Keratinocyte (primary cell): ENCODE data around the gene NALCN. TPM values are rescaled to one million over a fixed set of nuclear protein-coding genes. Genes with fewer than 3 reads are reported as not detected.

Source experiments
- DNase-seq: peaks from one replicate; pipeline ENCODE4 v3.0.0-alpha.2; 2011; ENCODE audit warnings: low read depth, missing footprints, low spot score
- FAIRE-seq: peaks from 2 replicates; lab custom pipeline; 2011; peaks lifted over from hg19 to GRCh38; lab: Jason Lieb, UNC
- H2AFZ ChIP-seq: 2 replicates; pipeline ENCODE4 v1.6.0; 2012; ENCODE audit warnings: low read length, control low read depth, inconsistent platforms; ENCODE audit not compliant: control insufficient read depth
- H3K27ac ChIP-seq: 2 replicates; pipeline ENCODE4 v1.5.1; 2011; ENCODE audit warnings: low read length; ENCODE audit not compliant: control insufficient read depth, insufficient read depth
- H3K27me3 ChIP-seq: 3 replicates; pipeline ENCODE4 v1.6.0; 2011; ENCODE audit warnings: low read length; ENCODE audit not compliant: control insufficient read depth, insufficient read depth; ENCODE audit errors: extremely low read depth
- H3K36me3 ChIP-seq, 2 experiments: 2 replicates in 1 of 2; 3 replicates in 1 of 2; pipeline ENCODE4 v1.5.1; 2011; ENCODE audit warnings: low read length in 2 of 2, mild to moderate bottlenecking in 1 of 2; ENCODE audit not compliant: control insufficient read depth in 2 of 2, insufficient read depth in 2 of 2; ENCODE audit errors: extremely low read depth in 1 of 2
- H3K4me1 ChIP-seq: 3 replicates; pipeline ENCODE4 v1.5.1; 2011; ENCODE audit warnings: low read length; ENCODE audit not compliant: control insufficient read depth, insufficient read depth; ENCODE audit errors: extremely low read depth
- H3K4me2 ChIP-seq: 3 replicates; pipeline ENCODE4 v1.6.0; 2011; ENCODE audit warnings: low read depth, low read length; ENCODE audit not compliant: control insufficient read depth, insufficient read depth; ENCODE audit errors: extremely low read depth
- H3K4me3 ChIP-seq, 3 experiments: fragments of 200-600 bp in 1 of 3; sonication (generic) in 1 of 3; 2 replicates in 2 of 3; 3 replicates in 1 of 3; pipeline ENCODE4 v1.5.1; 2011 to 2016; ENCODE audit warnings: low read length in 3 of 3, mild to moderate bottlenecking in 3 of 3, control low read depth in 2 of 3, inconsistent platforms in 1 of 3, low read depth in 1 of 3, mixed read lengths in 1 of 3, mixed run types in 1 of 3, moderate library complexity in 1 of 3; ENCODE audit not compliant: control insufficient read depth in 2 of 3, insufficient read depth in 2 of 3; ENCODE audit errors: extremely low read depth in 1 of 3
- H3K79me2 ChIP-seq: 2 replicates; pipeline ENCODE4 v1.6.0; 2012; ENCODE audit warnings: low read length; ENCODE audit not compliant: control insufficient read depth, insufficient read depth
- H3K9ac ChIP-seq: 3 replicates; pipeline ENCODE4 v1.6.0; 2011; ENCODE audit warnings: low read length; ENCODE audit not compliant: control insufficient read depth, insufficient read depth; ENCODE audit errors: extremely low read depth
- H3K9me1 ChIP-seq: 3 replicates; pipeline ENCODE4 v1.6.0; 2011; ENCODE audit warnings: low read length; ENCODE audit not compliant: control insufficient read depth, insufficient read depth; ENCODE audit errors: extremely low read depth
- H3K9me3 ChIP-seq: 2 replicates; pipeline ENCODE4 v1.5.1; 2012; ENCODE audit warnings: low read depth, low read length; ENCODE audit not compliant: control insufficient read depth
- H4K20me1 ChIP-seq: 3 replicates; pipeline ENCODE4 v1.6.0; 2011; ENCODE audit warnings: low read length; ENCODE audit not compliant: control insufficient read depth, insufficient read depth; ENCODE audit errors: extremely low read depth
- CTCF ChIP-seq, 3 experiments: IDR thresholded peaks in 1 of 3; conservative IDR thresholded peaks in 1 of 3; optimal IDR thresholded peaks in 1 of 3; 2 replicates in 2 of 3; 3 replicates in 1 of 3; pipeline versions ENCODE3 to v1.5.1; 2011; ENCODE audit warnings: low read length in 3 of 3, mild to moderate bottlenecking in 3 of 3, moderate library complexity in 2 of 3, control low read depth in 1 of 3, inconsistent platforms in 1 of 3; ENCODE audit not compliant: insufficient read depth in 2 of 3; ENCODE audit errors: extremely low read depth in 1 of 3
- EZH2 ChIP-seq: IDR thresholded peaks from one replicate; pipeline ENCODE4 v1.6.1; 2012; ENCODE audit warnings: inconsistent platforms, mild to moderate bottlenecking, low read length, moderate library complexity
- dilution Hi-C: fragments of 300-500 bp; cut with MboI; formaldehyde crosslinking; loops from one replicate; pipeline ENCODE4 v1.7.0; 2020; ENCODE audit warnings: low sequenced_read_pairs; ENCODE audit not compliant: extremely low pct_ligation_motif_present
- polyA plus RNA-seq, 5 experiments: library from polyadenylated mRNA; depleted of rRNA in 3 of 5; stranded (reverse) in 3 of 5; stranded (forward) in 1 of 5; unstranded in 1 of 5; fragments of >200 nt; gene quantifications; 1 replicate in 1 of 5; 2 replicates in 3 of 5; 3 replicates in 1 of 5; pipeline versions ENCODE4 v1.2.1 to v1.2.3, GENCODE V29; 2011 to 2012; ENCODE audit warnings: missing spikeins in 2 of 5, low read depth in 1 of 5, low replicate concordance in 1 of 5

NALCN gene
- polyA plus RNA-seq, 1 donor (not counting 4 experiments of a cell fraction or from before 2014, with no cell fraction given) = 0.16 TPM

GRCh38 chr13:101424381-101425155, 8.3 kb upstream of the NALCN start:
- H3K4me1 ChIP-seq = no peaks in the 10 kb centered on the region
- H3K27me3 ChIP-seq = no peaks in the 10 kb centered on the region
- H3K4me3 ChIP-seq = no peak overlapping the region
- H3K36me3 ChIP-seq = no peaks in the 10 kb centered on the region
- H3K9me1 ChIP-seq = no peaks in the 10 kb centered on the region
- TF ChIP-seq CTCF (optimal IDR thresholded peaks at IDR 0.05 in 1 of 3, IDR thresholded peaks at IDR 0.05 in 1 of 3, conservative IDR thresholded peaks at IDR 0.05 in 1 of 3; ENCODE audit: extremely low read depth in 1 of 3, insufficient read depth in 2 of 3, low read length in 3 of 3) (no peak), EZH2 (no peak)
- no peaks in the 10 kb centered on the region for H4K20me1 ChIP-seq
- no peak overlapping the region for H2AFZ ChIP-seq
- no peak overlapping the region for H3K9ac ChIP-seq
- DNase-seq = no peak
- H3K27ac ChIP-seq = no peak overlapping the region
- no peak for FAIRE-seq
- no peaks in the 10 kb centered on the region for H3K9me3 ChIP-seq
- no peaks in the 10 kb centered on the region for H3K79me2 ChIP-seq
- dilution Hi-C loops = no loop called here
- H3K4me2 ChIP-seq = no peak overlapping the region

GRCh38 chr13:101423872-101424271, 7.6 kb upstream of the NALCN start:
- Histone ChIP-seq H3K9me3 (no peaks in the 10 kb centered on the region), H3K27me3 (no peaks in the 10 kb centered on the region), H4K20me1 (no peaks in the 10 kb centered on the region), H3K4me3 (no peak overlapping the region), H3K79me2 (no peaks in the 10 kb centered on the region), H3K4me1 (no peaks in the 10 kb centered on the region), H3K9me1 (no peaks in the 10 kb centered on the region), H3K27ac (no peak overlapping the region), H3K4me2 (no peak overlapping the region), H2AFZ (no peak overlapping the region), H3K9ac (no peak overlapping the region), H3K36me3 (no peaks in the 10 kb centered on the region)
- DNase-seq = no peak
- no peak for TF ChIP-seq CTCF (optimal IDR thresholded peaks at IDR 0.05 in 1 of 3, IDR thresholded peaks at IDR 0.05 in 1 of 3, conservative IDR thresholded peaks at IDR 0.05 in 1 of 3; ENCODE audit: extremely low read depth in 1 of 3, insufficient read depth in 2 of 3, low read length in 3 of 3)
- TF ChIP-seq EZH2 = no peak
- dilution Hi-C loops = no loop called here
- no peak for FAIRE-seq
